ENCODE measurements around the gene OSBP. TPM values are rescaled to one million over a fixed set of nuclear protein-coding genes. Genes with fewer than 3 reads are reported as not detected.

The OSBP gene
- total RNA-seq, 1 experiment from 2014 or later: 43.8 TPM

GRCh38 chr11:59615120-59615636 lies 396 bp downstream of the OSBP start:
- Histone ChIP-seq H3K27ac (ENCODE audit: low read depth, low read length) (peak overlapping the region; percentile 81), H3K4me3 (replicated peaks in 1 of 2; ENCODE audit: low read depth in 1 of 2, low read length in 2 of 2) (peak overlapping the region; percentile 91 to 95), H3K9ac (ENCODE audit: low read length) (peak overlapping the region; percentile 76), H3K27me3 (ENCODE audit: insufficient read depth, low read length) (no peaks in the 10 kb centered on the region), H2AFZ (ENCODE audit: low read depth, low read length, poor library complexity, severe bottlenecking) (no peak overlapping the region), H3K36me3 (ENCODE audit: control insufficient read depth in 1 of 2, insufficient read depth in 2 of 2, low read length in 2 of 2) (peaks cover 0 to 9% of the 10 kb centered on the region in 2 experiments; a peak in 1 of 4 replicates), H3K4me2 (ENCODE audit: low read length) (peak overlapping the region; percentile 75), H3K9me2 (ENCODE audit: insufficient read depth) (no peaks in the 10 kb centered on the region), H3K79me2 (ENCODE audit: insufficient read depth, low read length) (peaks cover 50% of the 10 kb centered on the region), H4K20me1 (ENCODE audit: insufficient read depth) (no peaks in the 10 kb centered on the region; the same call in 1 of the 2 replicates), H3K4me1 (ENCODE audit: control insufficient read depth in 1 of 2, insufficient read depth in 2 of 2, low read length in 2 of 2) (peaks cover 16 to 35% of the 10 kb centered on the region in 2 experiments), H3K9me3 (ENCODE audit: control insufficient read depth in 1 of 2, insufficient read depth in 1 of 2, low read depth in 1 of 2, low read length in 2 of 2) (no peaks in the 10 kb centered on the region)
- DNase-seq (ENCODE audit: low read depth, low spot score) (peak; percentile 24), ATAC-seq (peak; percentile 39)
- CTCF ChIA-PET: interaction anchor here (0.6 to 1.7 kb wide), 4 partner anchors 9 to 140 kb away, joined by 3 to 5 read pairs (median 3); partner anchors contain the start of gene STX3
- TF ChIP-seq EZH2phosphoT487 (IDR thresholded peaks at IDR 0.05; ENCODE audit: borderline replicate concordance) (no peak), SP1 (IDR thresholded peaks at IDR 0.05; ENCODE audit: low read depth) (no peak), EZH2 (IDR thresholded peaks at IDR 0.05) (no peak), ZBTB33 (IDR thresholded peaks at IDR 0.05; ENCODE audit: extremely low read depth, insufficient replicate concordance, low read length) (no peak), POLR2A (IDR thresholded peaks at IDR 0.05; ENCODE audit: borderline replicate concordance, extremely low read depth, insufficient read depth, insufficient read length) (no peak), ZFX (IDR thresholded peaks at IDR 0.05) (peak; percentile 69), POLR2AphosphoS5 (IDR thresholded peaks at IDR 0.05; ENCODE audit: low read depth, low read length) (peak; percentile 45; the same call in 1 of the 2 replicates), SIN3A (IDR thresholded peaks at IDR 0.05; ENCODE audit: low read depth) (peak; percentile 53; the same call in 1 of the 2 replicates)
- RAD21 ChIA-PET (ENCODE audit: low non-redundant PET in 1 of 2, low total read pairs in 2 of 2, uncharacterized antibody in 2 of 2, unreplicated experiment in 2 of 2): interaction anchor here in 1 of 2 experiments (0.6 kb wide), 1 partner anchor 10 kb away, joined by 3 read pairs; no protein-coding TSS in a partner anchor
- BruUV-seq (replicated peaks): no TSS peak
- intact Hi-C loops (cut with micrococcal nuclease): loop anchor here (5.0 kb wide), 2 partner anchors 48 to 78 kb away; no protein-coding TSS in a partner anchor
- POLR2A ChIA-PET: interaction anchor here (0.6 to 1.4 kb wide), 6 partner anchors 21 to 78 kb away, joined by 3 to 9 read pairs (median 4); partner anchors contain the start of gene PATL1
